Neural progenitor cell (in vitro differentiated cells): ENCODE data around the gene ANO4. TPM values are rescaled to one million over a fixed set of nuclear protein-coding genes. Genes with fewer than 3 reads are reported as not detected.

Experiments
- DNase-seq: peaks from one replicate; pipeline ENCODE4 v3.0.0-alpha.2; 2016; ENCODE audit warnings: low spot score
- H2AFZ ChIP-seq: fragments of 200-600 bp; sonication (generic); replicated peaks from 2 replicates; pipeline ENCODE4 v1.6.1; 2016; ENCODE audit warnings: antibody characterized with exemption
- H3F3A ChIP-seq: fragments of 200-600 bp; sonication (generic); 2 replicates; pipeline ENCODE4 v1.6.1; 2016; ENCODE audit warnings: antibody characterized with exemption, low read depth
- H3K27ac ChIP-seq: fragments of 200-600 bp; sonication (generic); 2 replicates; pipeline ENCODE4 v1.5.1; 2016; ENCODE audit warnings: mild to moderate bottlenecking
- H3K27me3 ChIP-seq: fragments of 200-600 bp; sonication (generic); 2 replicates; pipeline ENCODE4 v1.6.1; 2016; ENCODE audit warnings: mild to moderate bottlenecking, moderate library complexity
- H3K36me3 ChIP-seq: fragments of 200-600 bp; sonication (generic); 2 replicates; pipeline ENCODE4 v1.5.1; 2016
- H3K4me1 ChIP-seq: fragments of 200-600 bp; sonication (generic); 2 replicates; pipeline ENCODE4 v1.6.1; 2016; ENCODE audit warnings: mixed run types
- H3K4me2 ChIP-seq: fragments of 200-600 bp; sonication (generic); 2 replicates; pipeline ENCODE4 v1.6.1; 2016
- H3K4me3 ChIP-seq: fragments of 200-600 bp; sonication (generic); 2 replicates; pipeline ENCODE4 v1.5.1; 2016
- H3K79me2 ChIP-seq: fragments of 200-600 bp; sonication (generic); 2 replicates; pipeline ENCODE4 v1.6.1; 2016; ENCODE audit warnings: low read depth
- H3K9ac ChIP-seq: fragments of 200-600 bp; sonication (generic); 2 replicates; pipeline ENCODE4 v1.6.1; 2016
- H3K9me3 ChIP-seq: fragments of 200-600 bp; sonication (generic); 2 replicates; pipeline ENCODE4 v1.5.1; 2016; ENCODE audit warnings: low read depth
- H4K20me1 ChIP-seq: fragments of 200-600 bp; sonication (generic); 2 replicates; pipeline ENCODE4 v1.6.1; 2016; ENCODE audit warnings: low read depth
- H3K27ac Mint-ChIP-seq: 3 replicates; pipeline ENCODE4 v1.8.0; 2021; ENCODE audit warnings: mixed read lengths
- H3K27me3 Mint-ChIP-seq: 2 replicates; pipeline ENCODE4 v1.8.0; 2022; ENCODE audit warnings: low read depth, mild to moderate bottlenecking, inconsistent platforms, moderate library complexity, mixed read lengths; ENCODE audit not compliant: insufficient read depth
- H3K36me3 Mint-ChIP-seq: 3 replicates; pipeline ENCODE4 v1.8.0; 2021; ENCODE audit warnings: mixed read lengths
- H3K4me1 Mint-ChIP-seq: 3 replicates; pipeline ENCODE4 v1.8.0; 2021; ENCODE audit warnings: mixed read lengths
- H3K4me3 Mint-ChIP-seq: 3 replicates; pipeline ENCODE4 v1.8.0; 2021; ENCODE audit warnings: mild to moderate bottlenecking, moderate library complexity, mixed read lengths
- H3K9me3 Mint-ChIP-seq: 3 replicates; pipeline ENCODE4 v1.8.0; 2020; ENCODE audit warnings: mixed read lengths
- EZH2 ChIP-seq: fragments of 200-600 bp; sonication (generic); IDR thresholded peaks from 2 replicates; pipeline ENCODE4 v1.6.1; 2017; ENCODE audit warnings: antibody characterized with exemption, mild to moderate bottlenecking, moderate library complexity
- EZH2phosphoT487 ChIP-seq: fragments of 200-600 bp; sonication (generic); IDR thresholded peaks from 2 replicates; pipeline ENCODE4 v1.6.1; 2017; ENCODE audit warnings: antibody characterized with exemption
- total RNA-seq: library from RNA; depleted of rRNA; stranded (reverse); fragments of >200 nt; gene quantifications from 2 replicates; pipeline ENCODE4 v1.2.3, GENCODE V29; 2015; ENCODE audit warnings: low replicate concordance
- TF ChIP-seq, protein P1 (sequence below): fragments of 200-600 bp; sonication (generic); IDR thresholded peaks from 2 replicates; pipeline ENCODE4 v1.5.1; 2017; ENCODE audit warnings: antibody characterized with exemption, mild to moderate bottlenecking

Gene ANO4
- total RNA-seq, 1 donor from 2014 or later, result not detected

DNA sequence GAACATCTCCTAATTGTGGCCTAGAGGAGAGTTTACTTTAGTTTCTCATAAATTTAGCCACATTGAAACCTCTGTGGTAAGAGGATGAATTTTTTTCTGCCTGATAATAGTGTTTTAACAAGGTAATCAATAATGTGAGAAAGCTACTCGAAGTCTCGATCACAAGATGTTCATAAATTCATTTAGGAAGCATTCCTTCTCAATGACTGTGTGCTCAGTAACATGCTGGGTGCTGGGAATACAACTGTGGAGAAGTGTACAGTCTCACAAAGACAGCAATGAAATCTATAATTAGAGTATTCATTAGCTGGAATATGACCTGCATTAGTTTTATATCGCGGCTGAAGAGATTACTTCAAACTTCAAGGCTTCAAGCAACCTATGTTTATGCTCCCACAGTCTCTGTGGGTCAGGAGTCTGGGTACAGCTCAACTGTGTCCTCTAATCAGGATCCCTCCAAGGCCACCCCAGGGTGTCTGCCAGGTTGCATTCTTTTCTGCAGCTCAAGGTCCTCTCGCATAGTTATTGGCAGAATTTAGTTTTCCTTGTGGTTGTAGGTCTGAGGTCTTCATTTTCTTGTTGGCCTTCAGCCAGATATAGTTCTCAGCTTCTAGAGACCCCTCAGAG, 167.6 kb downstream of the ANO4 start:
- H3K79me2 ChIP-seq, result no peaks in the 10 kb centered on the region
- no peaks in the 10 kb centered on the region for H3K27me3 ChIP-seq
- no peak overlapping the region for H3K9ac ChIP-seq
- H3K36me3 ChIP-seq, result no peaks in the 10 kb centered on the region
- H3F3A ChIP-seq, result no peaks in the 10 kb centered on the region
- TF ChIP-seq, protein P1, sequence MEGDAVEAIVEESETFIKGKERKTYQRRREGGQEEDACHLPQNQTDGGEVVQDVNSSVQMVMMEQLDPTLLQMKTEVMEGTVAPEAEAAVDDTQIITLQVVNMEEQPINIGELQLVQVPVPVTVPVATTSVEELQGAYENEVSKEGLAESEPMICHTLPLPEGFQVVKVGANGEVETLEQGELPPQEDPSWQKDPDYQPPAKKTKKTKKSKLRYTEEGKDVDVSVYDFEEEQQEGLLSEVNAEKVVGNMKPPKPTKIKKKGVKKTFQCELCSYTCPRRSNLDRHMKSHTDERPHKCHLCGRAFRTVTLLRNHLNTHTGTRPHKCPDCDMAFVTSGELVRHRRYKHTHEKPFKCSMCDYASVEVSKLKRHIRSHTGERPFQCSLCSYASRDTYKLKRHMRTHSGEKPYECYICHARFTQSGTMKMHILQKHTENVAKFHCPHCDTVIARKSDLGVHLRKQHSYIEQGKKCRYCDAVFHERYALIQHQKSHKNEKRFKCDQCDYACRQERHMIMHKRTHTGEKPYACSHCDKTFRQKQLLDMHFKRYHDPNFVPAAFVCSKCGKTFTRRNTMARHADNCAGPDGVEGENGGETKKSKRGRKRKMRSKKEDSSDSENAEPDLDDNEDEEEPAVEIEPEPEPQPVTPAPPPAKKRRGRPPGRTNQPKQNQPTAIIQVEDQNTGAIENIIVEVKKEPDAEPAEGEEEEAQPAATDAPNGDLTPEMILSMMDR, result no peak
- no peak for TF ChIP-seq EZH2phosphoT487
- no peak for TF ChIP-seq EZH2
- Mint-ChIP-seq H3K9me3 (no peaks in the 10 kb centered on the region), H3K27me3 (peaks cover 3% of the 10 kb centered on the region), H3K27ac (no peak overlapping the region), H3K4me3 (no peak overlapping the region), H3K4me1 (no peaks in the 10 kb centered on the region), H3K36me3 (no peaks in the 10 kb centered on the region)
- no peaks in the 10 kb centered on the region for H3K9me3 ChIP-seq
- H4K20me1 ChIP-seq, result no peaks in the 10 kb centered on the region
- H3K27ac ChIP-seq, result no peak overlapping the region
- no peaks in the 10 kb centered on the region for H3K4me1 ChIP-seq
- H3K4me2 ChIP-seq, result no peak overlapping the region
- no peak overlapping the region for H2AFZ ChIP-seq
- H3K4me3 ChIP-seq, result no peak overlapping the region
- no peak for DNase-seq

DNA sequence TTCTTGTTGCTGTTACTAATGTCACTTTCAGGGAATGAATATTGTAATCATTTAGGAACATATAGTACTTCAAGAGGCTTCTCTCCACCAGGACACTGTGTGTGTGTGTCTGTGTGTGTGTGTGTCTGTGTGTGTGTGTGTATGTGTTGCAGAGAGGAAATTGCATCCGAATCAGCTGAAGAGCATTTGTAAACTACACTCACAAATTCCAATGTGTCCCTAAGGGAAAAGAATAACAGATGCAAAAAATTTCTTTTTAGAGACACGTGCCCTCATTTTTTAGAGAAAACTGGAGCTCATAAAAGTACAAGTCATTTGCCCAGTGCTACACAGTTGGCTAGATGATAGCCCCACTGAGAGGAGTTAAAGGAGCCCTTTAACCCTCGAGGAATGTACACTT, 168.8 kb downstream of the ANO4 start:
- Histone ChIP-seq H4K20me1 (no peaks in the 10 kb centered on the region), H3K4me3 (no peak overlapping the region), H3K27me3 (no peaks in the 10 kb centered on the region), H3K9me3 (no peaks in the 10 kb centered on the region), H3K27ac (no peak overlapping the region), H2AFZ (no peak overlapping the region), H3K79me2 (no peaks in the 10 kb centered on the region), H3K4me2 (no peak overlapping the region), H3K36me3 (no peaks in the 10 kb centered on the region), H3K4me1 (no peaks in the 10 kb centered on the region), H3K9ac (no peak overlapping the region), H3F3A (no peaks in the 10 kb centered on the region)
- Mint-ChIP-seq H3K4me1 (no peaks in the 10 kb centered on the region), H3K36me3 (no peaks in the 10 kb centered on the region), H3K27me3 (no peaks in the 10 kb centered on the region), H3K4me3 (no peak overlapping the region), H3K9me3 (no peaks in the 10 kb centered on the region), H3K27ac (no peak overlapping the region)
- TF ChIP-seq, protein P1, result no peak
- TF ChIP-seq EZH2phosphoT487 (no peak), EZH2 (no peak)
- no peak for DNase-seq

DNA sequence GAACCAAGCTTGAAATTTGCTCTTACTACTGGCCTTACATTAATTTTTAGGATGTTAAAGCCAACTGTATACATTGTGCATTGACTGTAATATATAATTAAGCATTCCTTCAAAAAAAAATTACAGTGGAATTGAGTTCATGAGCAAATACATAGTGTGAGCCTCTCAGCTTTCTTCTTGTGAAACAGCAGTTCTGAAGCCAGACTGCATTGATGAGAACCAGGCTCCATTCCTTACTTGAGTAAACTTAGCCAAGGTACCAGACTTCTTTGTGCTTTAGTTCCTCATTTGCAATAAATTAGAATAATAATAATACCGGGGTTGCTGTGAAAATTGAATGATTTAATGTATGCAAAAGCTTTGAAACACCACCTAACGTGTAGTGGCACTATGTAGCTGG, 169.5 kb downstream of the ANO4 start:
- H3K27me3 ChIP-seq, result no peaks in the 10 kb centered on the region
- H3F3A ChIP-seq, result no peaks in the 10 kb centered on the region
- H3K4me3 ChIP-seq, result no peak overlapping the region
- TF ChIP-seq, protein P1, result no peak
- TF ChIP-seq EZH2phosphoT487 (no peak), EZH2 (no peak)
- H3K36me3 Mint-ChIP-seq, result no peaks in the 10 kb centered on the region
- no peaks in the 10 kb centered on the region for H3K79me2 ChIP-seq
- no peak overlapping the region for H3K9ac ChIP-seq
- no peak overlapping the region for H3K27ac ChIP-seq
- H3K27ac Mint-ChIP-seq, result no peak overlapping the region
- no peaks in the 10 kb centered on the region for H3K4me1 Mint-ChIP-seq
- no peaks in the 10 kb centered on the region for H3K9me3 Mint-ChIP-seq
- H4K20me1 ChIP-seq, result no peaks in the 10 kb centered on the region
- H3K27me3 Mint-ChIP-seq, result no peaks in the 10 kb centered on the region
- no peak for DNase-seq
- no peak overlapping the region for H3K4me3 Mint-ChIP-seq
- H2AFZ ChIP-seq, result no peak overlapping the region
- H3K9me3 ChIP-seq, result no peaks in the 10 kb centered on the region
- H3K36me3 ChIP-seq, result no peaks in the 10 kb centered on the region
- H3K4me1 ChIP-seq, result no peaks in the 10 kb centered on the region
- no peak overlapping the region for H3K4me2 ChIP-seq
